HG03558 (cell line): ENCODE results near the gene NEIL3.

ENCODE experiments used
- ATAC-seq: cut with Tn5 transposase; IDR thresholded peaks from one replicate; pipeline ENCODE4 v1.9.1; 2021; ENCODE audit warnings: moderate number of reproducible peaks; ENCODE audit not compliant: unreplicated experiment; ENCODE audit errors: extremely low read depth

Gene NEIL3

DNA sequence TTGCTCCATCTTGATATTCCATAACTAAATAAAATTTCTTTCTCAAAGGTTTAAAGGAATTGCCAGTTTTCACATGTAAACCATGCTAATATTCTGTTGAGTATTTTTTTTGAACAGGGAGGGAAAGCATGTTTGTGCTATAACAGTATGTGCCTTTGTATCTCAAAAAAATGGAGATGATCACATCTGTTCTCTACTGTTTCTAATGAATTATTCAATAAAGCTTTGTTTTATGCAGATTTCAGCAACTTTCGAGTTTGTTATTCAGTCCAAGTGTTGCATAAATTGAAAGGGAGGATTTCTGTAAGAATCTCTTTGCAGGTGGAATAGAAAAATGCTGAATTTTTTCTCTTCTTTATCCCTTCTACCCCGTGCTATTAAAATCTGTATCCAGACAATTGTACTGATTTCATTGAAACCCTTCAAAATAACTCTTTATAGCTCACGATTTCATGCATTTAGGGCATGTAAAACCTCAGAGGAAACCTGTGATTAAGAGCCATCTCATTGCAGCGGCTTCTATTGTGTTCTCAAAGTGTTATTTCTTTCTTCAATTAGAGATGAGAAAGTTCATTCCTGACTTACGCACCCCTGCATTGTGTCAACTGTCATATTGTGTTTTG is 42.1 kb downstream of the NEIL3 start:
- ATAC-seq = no peak

GRCh38 chr4:177356206-177356605 is 46.5 kb downstream of the NEIL3 start:
- ATAC-seq = no peak

DNA sequence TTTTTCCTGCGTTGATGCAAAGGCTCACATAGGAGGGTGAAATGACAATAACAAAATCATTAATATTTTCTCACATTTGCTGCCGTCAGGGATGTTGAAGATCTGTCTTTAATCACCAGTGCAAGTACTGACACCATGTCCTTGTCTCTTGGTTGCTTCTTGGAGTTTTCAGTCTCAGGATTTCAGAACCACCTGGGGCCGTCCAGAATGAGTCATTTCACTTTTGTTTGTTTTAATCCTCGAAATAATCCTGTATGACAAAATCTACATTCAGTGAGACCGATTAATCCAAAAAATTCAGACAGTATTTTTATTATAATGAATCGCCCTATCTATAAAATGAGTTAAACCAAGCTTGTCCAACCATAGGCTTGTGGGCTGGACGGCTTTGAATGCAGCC is 47.2 kb downstream of the NEIL3 start:
- ATAC-seq = no peak

DNA sequence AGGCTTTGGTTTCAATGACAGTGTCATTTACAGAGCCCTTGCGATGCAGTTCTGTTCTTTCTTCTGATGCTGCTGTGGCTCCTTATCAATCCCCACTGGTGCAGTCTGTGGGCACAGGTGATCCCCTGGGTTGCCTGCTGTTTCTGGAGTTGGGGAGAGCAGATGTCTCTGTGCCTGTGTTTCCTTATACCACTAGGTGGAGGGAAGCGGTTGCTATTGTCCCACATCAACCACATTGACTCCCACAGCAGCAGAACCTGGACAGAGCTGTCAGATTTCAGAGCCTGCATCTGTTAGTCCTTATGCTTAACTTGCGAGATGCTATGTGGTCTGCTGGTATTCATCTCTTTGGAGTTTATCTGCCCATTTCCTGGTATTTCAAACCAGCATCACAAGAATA is 57.7 kb downstream of the NEIL3 start:
- no peak for ATAC-seq

- ATAC-seq = no peak
These were observed 59.7 kb downstream of the NEIL3 start for GRCh38 chr4:177369372-177369771.

DNA sequence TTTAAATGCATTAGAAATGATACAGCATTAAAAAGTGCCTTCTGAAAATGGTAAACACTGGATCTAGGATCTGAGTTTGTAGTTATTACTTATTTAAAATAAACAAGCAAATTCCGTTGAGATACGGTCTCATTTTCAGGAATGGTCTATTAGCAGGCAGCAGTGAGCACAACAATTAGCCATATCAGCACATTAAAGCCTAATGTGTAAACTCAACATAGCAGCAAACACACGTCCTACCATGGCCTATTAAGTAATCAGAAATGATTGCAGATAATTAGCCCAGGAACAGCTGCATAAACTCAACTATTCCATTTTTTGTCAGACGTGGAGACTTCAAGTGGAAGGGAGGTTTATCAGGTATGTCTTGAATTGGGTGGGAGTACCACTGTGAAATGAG is 61.8 kb downstream of the NEIL3 start:
- no peak for ATAC-seq

DNA sequence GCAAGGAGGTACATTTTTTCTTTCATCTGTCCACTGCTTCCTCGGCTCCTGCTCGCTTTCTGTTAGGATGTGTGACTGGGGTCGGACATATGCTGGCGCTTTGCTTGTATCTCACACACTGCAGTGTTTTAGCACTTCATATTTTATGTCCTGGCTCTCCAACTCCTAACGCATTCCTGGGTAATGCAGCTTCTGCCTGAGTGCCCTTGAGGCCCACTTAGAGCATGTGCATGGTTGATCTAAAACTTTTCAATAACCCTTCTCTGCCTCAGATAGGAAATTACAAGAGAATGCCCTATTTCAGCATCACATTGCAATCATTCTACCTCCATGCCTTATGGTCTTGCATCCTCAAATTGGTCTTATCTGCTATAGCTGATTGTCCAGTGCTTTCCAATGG is 65.3 kb downstream of the NEIL3 start:
- no peak for ATAC-seq

DNA sequence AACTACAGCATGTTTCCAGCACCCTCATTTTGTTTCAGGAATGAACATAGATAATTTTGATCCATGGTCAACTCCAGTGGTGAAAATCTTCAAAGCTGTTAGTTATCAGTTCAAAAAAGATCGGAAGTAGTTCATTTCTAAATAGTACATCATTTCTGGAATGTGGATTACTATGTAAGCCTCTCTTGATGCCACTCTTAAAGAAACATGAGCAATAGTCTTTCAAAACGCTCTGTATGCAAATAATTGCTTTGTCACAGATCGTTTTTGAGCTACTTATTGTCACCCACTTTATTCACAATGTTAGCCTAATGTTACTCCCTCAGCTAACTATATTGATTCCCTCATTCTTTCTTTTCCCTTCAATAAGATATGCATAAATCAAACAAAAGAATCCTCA is 65.7 kb downstream of the NEIL3 start:
- ATAC-seq = no peak

- ATAC-seq = no peak
These were observed 66.3 kb downstream of the NEIL3 start for GRCh38 chr4:177376024-177376423.

GRCh38 chr4:177380730-177381287 is 71.1 kb downstream of the NEIL3 start:
- no peak for ATAC-seq

- ATAC-seq = no peak
These were observed 72.2 kb downstream of the NEIL3 start for GRCh38 chr4:177381762-177382310.

DNA sequence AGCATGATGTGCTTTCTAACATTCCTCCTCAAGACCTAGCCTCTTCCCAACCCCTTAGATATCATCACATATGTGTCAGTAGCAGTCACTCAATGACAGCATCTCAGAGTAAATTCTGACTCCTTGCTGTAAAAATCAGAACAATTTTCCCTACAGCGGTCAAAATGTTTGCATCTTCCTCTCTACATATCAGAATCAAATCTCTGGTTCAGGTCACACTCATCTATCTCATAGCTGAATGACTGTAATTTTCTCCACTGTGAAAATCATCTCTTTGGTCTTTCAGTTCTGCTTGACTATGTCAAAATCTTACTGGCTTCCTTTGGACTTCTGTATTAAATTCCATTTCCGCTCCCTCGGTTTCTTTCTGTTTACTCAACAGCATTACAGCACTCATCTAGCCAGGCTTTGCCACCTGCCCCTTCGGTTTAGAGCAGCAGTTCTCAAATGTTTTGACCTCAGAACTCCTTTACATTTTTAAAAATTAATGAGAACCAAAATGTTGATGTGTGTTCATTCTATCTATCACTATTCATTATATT is 75.3 kb downstream of the NEIL3 start:
- no peak for ATAC-seq

GRCh38 chr4:177385576-177386277 is 76.1 kb downstream of the NEIL3 start:
- no peak for ATAC-seq

- no peak for ATAC-seq
These were observed 76.7 kb downstream of the NEIL3 start for GRCh38 chr4:177386278-177386815.

DNA sequence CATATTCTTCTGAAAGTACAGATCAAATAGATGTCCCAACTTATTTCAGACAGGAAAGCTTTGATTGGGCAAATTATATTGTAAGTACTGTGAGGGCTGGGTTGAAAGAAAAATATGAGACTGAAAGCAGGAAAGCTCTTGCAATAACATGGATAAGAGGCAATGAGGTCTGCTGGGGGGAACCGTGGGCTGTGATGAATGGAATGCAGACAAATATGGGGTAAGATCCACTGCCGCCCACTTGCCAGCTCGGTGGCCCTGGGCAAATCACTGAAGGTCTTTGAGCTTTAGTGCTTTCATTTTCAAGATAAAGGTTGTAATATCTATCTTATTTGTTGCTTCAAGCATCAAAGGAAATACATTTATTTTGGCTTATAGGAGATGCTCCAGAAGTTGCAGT is 81.6 kb downstream of the NEIL3 start:
- no peak for ATAC-seq

DNA sequence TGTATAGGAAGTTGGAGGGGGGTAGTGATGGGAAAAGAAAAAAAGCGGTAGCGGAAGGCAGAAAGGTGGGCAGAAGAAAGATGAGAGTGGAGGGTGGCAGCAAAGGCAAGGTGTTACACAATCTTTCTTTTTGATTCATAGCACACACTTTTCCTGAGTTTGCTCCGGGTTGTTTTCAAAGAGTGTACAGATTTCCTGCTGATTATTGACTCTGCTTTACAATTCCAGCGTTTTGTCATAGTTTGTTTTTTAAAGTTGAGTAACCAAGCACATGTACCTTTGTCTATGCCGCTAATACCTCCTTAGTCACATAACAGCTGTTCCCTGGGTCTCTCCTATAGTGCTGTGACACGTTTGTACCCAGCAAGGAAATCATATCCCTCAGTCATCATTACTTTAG is 82.3 kb downstream of the NEIL3 start:
- ATAC-seq = no peak

- ATAC-seq = no peak
These were observed 83.6 kb downstream of the NEIL3 start for GRCh38 chr4:177393236-177393635.

DNA sequence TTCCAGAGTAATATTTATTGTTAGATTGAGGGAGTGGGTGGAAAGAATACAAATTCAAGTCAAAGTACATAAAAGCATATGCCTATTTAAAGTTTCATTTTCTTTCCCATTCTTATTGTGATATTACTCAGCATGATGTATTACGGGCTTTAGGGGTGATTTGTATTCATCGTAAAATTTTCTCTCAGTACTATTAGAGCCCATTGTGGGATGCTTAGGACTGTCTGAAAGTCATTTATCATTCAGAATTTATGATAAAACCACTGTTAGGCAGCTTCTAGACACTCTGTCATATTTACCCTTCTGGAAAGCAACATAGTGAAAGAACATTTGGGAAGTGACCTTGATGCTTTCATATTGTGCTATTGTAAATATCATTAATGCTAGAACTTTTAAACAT is 86.7 kb downstream of the NEIL3 start:
- ATAC-seq = no peak

DNA sequence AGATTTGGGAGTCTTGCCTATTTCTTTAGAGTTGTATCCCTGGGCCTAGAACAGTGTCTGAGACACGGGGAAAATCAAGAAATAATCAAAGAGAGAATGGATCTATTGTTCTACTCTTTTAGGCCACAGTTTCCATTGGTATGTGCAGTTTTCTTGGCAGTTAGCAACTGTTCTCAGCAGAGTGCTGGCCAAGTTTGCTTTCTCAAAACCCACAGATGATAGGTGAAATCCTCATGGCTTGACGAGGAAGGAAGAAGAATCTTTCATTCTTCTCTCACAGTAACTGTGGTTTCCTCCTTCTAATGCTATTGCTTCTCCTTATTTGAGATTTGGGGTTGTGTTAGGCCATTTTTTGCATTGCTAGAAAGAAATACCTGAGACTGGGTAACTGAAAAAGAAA is 90.4 kb downstream of the NEIL3 start:
- ATAC-seq = no peak

- ATAC-seq = no peak
These were observed 92.1 kb downstream of the NEIL3 start for GRCh38 chr4:177401658-177402273.

DNA sequence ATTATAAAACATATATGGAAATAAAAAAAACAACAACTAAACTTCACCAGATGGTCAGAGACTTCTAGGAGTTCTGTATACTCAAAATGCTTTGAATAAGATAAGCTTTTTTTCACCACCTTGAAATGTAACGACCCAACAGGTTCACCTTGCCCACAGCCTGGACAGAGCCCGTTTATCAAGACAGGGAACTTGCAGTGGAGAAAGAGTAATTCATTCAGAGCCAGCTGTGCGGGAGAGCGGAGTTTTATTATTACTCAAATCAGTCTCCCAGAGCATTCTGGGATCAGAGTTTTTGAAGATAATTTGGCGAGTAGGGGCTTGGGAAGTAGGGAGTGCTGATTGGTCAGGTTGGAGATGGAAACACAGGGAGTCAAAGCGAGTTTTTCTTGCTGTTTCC is 94.1 kb downstream of the NEIL3 start:
- no peak for ATAC-seq
